ENCODE results near the gene ANKRD53. TPM values are rescaled to one million over a fixed set of nuclear protein-coding genes. Genes with fewer than 3 reads are reported as not detected.

ANKRD53 gene
- polyA plus RNA-seq, 1 donor from 2014 or later: not detected

- Histone ChIP-seq H3K9ac (ENCODE audit: low read length) (no peak overlapping the region), H3K9me2 (ENCODE audit: insufficient read depth, low read length) (no peaks in the 10 kb centered on the region)
These were observed 19.1 kb upstream of the ANKRD53 start for GRCh38 chr2:70959271-70959761.

More at GRCh38 chr2:70959271-70959761, 19.1 kb upstream of the ANKRD53 start:
- no peaks in the 10 kb centered on the region for H3F3A ChIP-seq (ENCODE audit: insufficient read depth, low read length, poor library complexity, severe bottlenecking)
- H3K27ac ChIP-seq (ENCODE audit: low read length): no peak overlapping the region
- no peaks in the 10 kb centered on the region for H3K9me3 ChIP-seq (ENCODE audit: low read length)
- peaks cover 14% of the 10 kb centered on the region for H3K27me3 ChIP-seq (ENCODE audit: insufficient read depth, low read depth, low read length)
- no peaks in the 10 kb centered on the region for H3K79me2 ChIP-seq (replicated peaks; ENCODE audit: insufficient read depth, low read length)
- no peak overlapping the region for H2AFZ ChIP-seq (ENCODE audit: low read depth, low read length)
- no peaks in the 10 kb centered on the region for H3K36me3 ChIP-seq (ENCODE audit: insufficient read depth, low read length)
- H4K20me1 ChIP-seq (ENCODE audit: insufficient read depth): no peaks in the 10 kb centered on the region
- no peak for TF ChIP-seq CTCF (IDR thresholded peaks at IDR 0.05; ENCODE audit: poor library complexity, severe bottlenecking)
- TF ChIP-seq REST (IDR thresholded peaks at IDR 0.05; ENCODE audit: borderline replicate concordance): no peak
- TF ChIP-seq RAD21 (conservative IDR thresholded peaks at IDR 0.05): no peak
- TF ChIP-seq SMC3 (conservative IDR thresholded peaks at IDR 0.05; ENCODE audit: poor library complexity): no peak
- TF ChIP-seq MXI1 (conservative IDR thresholded peaks at IDR 0.05; ENCODE audit: poor library complexity, severe bottlenecking): no peak
- TF ChIP-seq EZH2 (IDR thresholded peaks at IDR 0.05; ENCODE audit: borderline replicate concordance, insufficient read depth, low read length, poor library complexity, severe bottlenecking): no peak
- TF ChIP-seq POLR2AphosphoS5 (IDR thresholded peaks at IDR 0.05): no peak
- TF ChIP-seq EP300 (conservative IDR thresholded peaks at IDR 0.05; ENCODE audit: poor library complexity, severe bottlenecking): no peak
- TF ChIP-seq TAF1 (IDR thresholded peaks at IDR 0.05; ENCODE audit: low read depth): no peak
- no peak overlapping the region for H3K4me3 ChIP-seq (ENCODE audit: low read length)
- H3K4me2 ChIP-seq (ENCODE audit: low read length): no peak overlapping the region

Data from neural cell (in vitro differentiated cells).